NB4 (cell line): ENCODE measurements around the gene MYOZ3.
A peak's percentile ranks its signal among the peaks of the same experiment; 100 is the strongest.

Source experiments
- DNase-seq: peaks from one replicate; pipeline ENCODE4 v3.0.0; 2010; ENCODE audit warnings: low read depth
- H3K4me3 ChIP-seq: one replicate; pipeline ENCODE4 v1.5.1; 2011; ENCODE audit warnings: mild to moderate bottlenecking, low read depth, low read length, moderate library complexity
- MAX ChIP-seq: IDR thresholded peaks from 2 replicates; pipeline ENCODE4 v1.6.1; 2011; ENCODE audit warnings: low read depth, low read length
- MYC ChIP-seq: IDR thresholded peaks from 2 replicates; pipeline ENCODE4 v1.6.1; 2011; ENCODE audit warnings: low read depth, low read length
- POLR2A ChIP-seq: IDR thresholded peaks from 2 replicates; pipeline ENCODE4 v1.6.1; 2011; ENCODE audit warnings: mild to moderate bottlenecking; ENCODE audit not compliant: insufficient read length; ENCODE audit errors: extremely low read depth
- TF ChIP-seq, protein P1 (sequence below): IDR thresholded peaks from one replicate; pipeline ENCODE4 v1.5.1; 2012; ENCODE audit warnings: low read depth, low read length

MYOZ3 gene

GRCh38 chr5:150710165-150710564 lies 49.1 kb downstream of the MYOZ3 start:
- H3K4me3 ChIP-seq = no peak overlapping the region
- TF ChIP-seq MYC (no peak), MAX (no peak), POLR2A (no peak)
- TF ChIP-seq, protein P1, sequence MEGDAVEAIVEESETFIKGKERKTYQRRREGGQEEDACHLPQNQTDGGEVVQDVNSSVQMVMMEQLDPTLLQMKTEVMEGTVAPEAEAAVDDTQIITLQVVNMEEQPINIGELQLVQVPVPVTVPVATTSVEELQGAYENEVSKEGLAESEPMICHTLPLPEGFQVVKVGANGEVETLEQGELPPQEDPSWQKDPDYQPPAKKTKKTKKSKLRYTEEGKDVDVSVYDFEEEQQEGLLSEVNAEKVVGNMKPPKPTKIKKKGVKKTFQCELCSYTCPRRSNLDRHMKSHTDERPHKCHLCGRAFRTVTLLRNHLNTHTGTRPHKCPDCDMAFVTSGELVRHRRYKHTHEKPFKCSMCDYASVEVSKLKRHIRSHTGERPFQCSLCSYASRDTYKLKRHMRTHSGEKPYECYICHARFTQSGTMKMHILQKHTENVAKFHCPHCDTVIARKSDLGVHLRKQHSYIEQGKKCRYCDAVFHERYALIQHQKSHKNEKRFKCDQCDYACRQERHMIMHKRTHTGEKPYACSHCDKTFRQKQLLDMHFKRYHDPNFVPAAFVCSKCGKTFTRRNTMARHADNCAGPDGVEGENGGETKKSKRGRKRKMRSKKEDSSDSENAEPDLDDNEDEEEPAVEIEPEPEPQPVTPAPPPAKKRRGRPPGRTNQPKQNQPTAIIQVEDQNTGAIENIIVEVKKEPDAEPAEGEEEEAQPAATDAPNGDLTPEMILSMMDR = peak; percentile 13
- DNase-seq = peak; percentile 26

GRCh38 chr5:150723845-150724244 lies 62.8 kb downstream of the MYOZ3 start:
- no peak overlapping the region for H3K4me3 ChIP-seq
- TF ChIP-seq, protein P1 = no peak
- TF ChIP-seq MYC (no peak), POLR2A (no peak), MAX (no peak)
- DNase-seq = no peak
